T47D (cell line): ENCODE measurements around the gene DISP3.

ENCODE experiments used
- DNase-seq, 2 experiments: peaks; one replicate each; pipeline versions ENCODE4 v3.0.0 to v3.0.0-alpha.2; 2011 to 2012; ENCODE audit warnings: low read depth in 1 of 2, low spot score in 1 of 2
- JUND ChIP-seq: IDR thresholded peaks from 2 replicates; pipeline ENCODE4 v1.6.1; 2012; ENCODE audit warnings: low read depth
- in situ Hi-C: cut with HindIII; loops from 2 replicates; pipeline ENCODE4 v1.10.0; 2016; ENCODE audit warnings: low sequenced_read_pairs, low pct_unique_long_range_greater_than_20kb

DISP3 gene

DNA sequence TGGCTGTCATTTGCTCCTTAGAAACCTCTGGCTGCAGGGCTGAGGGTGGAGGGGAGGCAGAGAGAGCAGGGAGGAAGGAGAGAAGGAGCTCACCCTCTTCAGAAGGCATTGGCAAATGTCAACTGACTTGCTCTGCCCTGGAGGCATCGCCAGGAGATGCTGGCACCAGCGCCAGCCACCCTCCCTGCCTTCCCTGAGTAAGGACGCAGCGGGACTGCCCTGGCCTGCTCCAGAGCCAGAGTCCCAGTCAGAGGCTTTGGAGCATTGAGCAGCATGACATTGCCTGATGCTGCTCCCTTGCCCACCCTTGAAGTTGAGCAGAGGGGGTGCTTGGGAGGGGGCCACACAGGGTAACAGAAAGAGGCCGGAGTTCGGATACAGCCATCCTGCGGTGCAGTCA is 62.3 kb downstream of the DISP3 start:
- TF ChIP-seq JUND = no peak
- in situ Hi-C loops = no loop called here
- peak in 1 of 2 experiments; percentile 12 for DNase-seq

DNA sequence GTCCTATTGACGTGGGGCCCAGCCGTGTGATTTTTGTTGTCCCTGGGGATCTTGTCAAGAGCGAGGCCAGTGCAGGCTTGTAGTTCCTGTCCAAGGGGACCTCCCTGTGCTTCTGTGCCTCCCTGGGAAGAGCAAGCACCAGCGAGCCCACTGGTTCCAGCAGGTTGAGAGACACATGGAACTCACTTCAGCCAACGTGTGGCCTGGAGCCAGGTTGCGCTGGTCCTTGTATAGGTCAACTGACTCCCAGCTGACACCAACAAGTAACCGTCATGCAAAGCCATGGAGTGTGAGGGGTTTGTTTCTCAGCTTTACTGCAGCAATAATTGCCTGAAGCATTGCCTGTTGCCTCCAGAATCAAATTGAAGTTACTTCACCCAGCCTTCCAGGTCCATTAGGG is 63.0 kb downstream of the DISP3 start:
- no peak for DNase-seq

GRCh38 chr1:11543392-11543791 is 64.4 kb downstream of the DISP3 start:
- DNase-seq = no peak
- TF ChIP-seq JUND = no peak
- in situ Hi-C loops = no loop called here

More for the DNA sequence above, 63.0 kb downstream of the DISP3 start:
- TF ChIP-seq JUND = no peak
- in situ Hi-C loops = no loop called here

DNA sequence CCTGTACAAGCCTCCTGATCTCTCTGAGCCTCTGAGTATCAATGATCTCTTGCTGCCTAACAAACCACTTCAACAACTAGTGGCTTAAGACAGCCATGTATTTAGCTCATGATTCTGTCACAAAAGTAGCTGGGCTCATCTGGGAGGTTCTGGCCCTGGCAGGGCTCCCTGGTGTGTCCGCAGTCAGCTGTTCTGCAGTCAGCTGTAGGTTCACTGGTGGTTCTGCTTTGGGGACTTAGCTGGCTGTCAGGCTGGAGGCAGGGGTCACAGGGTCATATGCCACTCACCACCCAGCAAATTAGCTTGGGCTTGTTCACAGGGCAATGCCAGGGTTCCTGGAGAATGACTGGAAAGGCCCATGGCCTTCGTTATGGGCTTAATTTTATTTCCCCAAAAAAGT is 64.8 kb downstream of the DISP3 start:
- TF ChIP-seq JUND = no peak
- no peak for DNase-seq
- in situ Hi-C loops = no loop called here

DNA sequence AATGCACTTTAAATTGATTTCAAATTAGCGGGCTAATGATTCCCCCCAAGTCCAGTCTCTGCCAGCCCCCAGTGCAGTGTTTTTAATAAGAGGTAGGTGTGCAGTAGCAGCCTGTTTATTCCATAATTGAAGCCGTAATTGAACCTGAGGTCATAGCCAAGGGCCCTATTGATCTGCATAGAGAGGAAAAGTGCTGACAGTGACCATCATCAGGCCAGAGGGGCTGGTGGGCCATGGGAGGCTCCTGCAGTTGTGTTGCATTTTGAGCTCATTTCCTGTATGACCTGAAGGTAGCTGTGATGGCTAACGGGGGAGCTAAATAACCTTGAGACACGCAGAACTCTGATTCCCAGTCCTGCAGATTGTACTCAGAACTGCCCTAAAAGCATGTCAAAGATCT is 67.5 kb downstream of the DISP3 start:
- DNase-seq = no peak
- TF ChIP-seq JUND = no peak
- in situ Hi-C loops = no loop called here

DNA sequence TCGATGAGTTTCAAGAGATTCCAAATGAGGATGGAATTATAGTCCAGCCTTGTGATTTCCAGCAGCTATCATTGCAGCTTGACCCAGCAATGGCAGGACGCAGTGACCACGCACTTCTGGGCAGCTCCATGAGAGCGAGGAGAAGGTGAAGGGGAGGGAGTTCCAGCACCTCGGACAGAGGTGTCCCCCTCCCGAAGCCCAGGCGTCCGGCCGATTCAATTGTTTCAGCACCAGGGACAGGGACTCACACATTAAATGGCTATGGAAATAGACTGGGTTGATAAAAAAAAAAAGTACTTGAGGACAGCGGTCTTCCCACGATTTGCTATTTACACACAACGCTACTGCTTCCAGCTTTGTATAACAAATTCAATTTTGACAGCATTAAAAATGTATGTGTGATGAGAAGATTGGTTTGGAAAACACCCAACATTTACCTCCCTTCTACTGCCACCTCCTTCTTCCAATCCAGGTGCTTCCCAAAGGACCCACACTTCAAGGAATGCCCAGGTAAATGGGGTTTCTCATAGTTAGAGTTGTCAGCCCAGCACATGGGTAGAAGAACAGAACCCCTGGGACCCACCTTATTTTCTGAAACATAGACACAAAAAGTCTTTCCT is 71.8 kb downstream of the DISP3 start:
- peak; percentile 50 to 92 for DNase-seq
- in situ Hi-C loops = no loop called here
- TF ChIP-seq JUND = no peak

DNA sequence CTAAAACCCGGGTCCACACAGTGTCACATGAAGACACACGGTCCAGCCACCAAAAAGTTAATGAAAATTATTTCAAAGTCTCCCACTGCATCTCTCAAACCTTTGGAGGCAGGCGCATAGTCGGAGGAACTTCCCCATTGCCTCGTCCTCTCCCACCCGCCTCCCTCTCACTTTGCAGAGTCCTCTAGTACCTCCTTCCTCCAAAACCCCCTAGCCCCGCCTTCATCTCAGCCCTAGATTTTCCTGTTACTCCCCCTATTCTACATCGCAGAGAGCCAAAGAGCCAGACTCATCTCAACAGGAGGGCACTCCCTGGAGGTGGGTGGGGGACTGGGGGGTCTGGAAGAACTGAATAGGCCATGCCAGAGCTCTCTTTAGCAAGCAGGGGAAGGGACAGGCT is 79.3 kb downstream of the DISP3 start:
- in situ Hi-C loops = no loop called here
- no peak for TF ChIP-seq JUND
- no peak for DNase-seq

- no peak for TF ChIP-seq JUND
- no peak for DNase-seq
- in situ Hi-C loops = no loop called here
Observed at GRCh38 chr1:11558871-11559590, 80.1 kb downstream of the DISP3 start.

DNA sequence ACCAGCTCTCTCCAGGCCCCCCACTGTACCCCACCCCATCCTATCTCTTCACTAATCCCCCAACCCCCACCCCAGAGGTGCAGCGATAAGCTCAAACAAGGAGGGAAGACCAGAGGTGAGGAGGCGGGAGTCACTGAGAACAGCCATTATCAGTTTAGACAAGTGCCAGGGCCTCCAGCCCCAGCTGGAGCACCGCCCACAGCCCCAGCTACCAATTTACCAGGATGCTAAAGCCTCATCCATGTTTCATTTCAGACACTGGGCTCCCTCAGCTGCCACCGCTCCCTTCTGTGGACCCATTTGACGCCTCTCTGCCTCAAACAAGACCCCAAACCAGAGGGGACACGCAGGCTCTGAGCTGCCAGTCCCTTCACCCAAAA is 80.6 kb downstream of the DISP3 start:
- no peak for DNase-seq
- TF ChIP-seq JUND = no peak
- in situ Hi-C loops = no loop called here

DNA sequence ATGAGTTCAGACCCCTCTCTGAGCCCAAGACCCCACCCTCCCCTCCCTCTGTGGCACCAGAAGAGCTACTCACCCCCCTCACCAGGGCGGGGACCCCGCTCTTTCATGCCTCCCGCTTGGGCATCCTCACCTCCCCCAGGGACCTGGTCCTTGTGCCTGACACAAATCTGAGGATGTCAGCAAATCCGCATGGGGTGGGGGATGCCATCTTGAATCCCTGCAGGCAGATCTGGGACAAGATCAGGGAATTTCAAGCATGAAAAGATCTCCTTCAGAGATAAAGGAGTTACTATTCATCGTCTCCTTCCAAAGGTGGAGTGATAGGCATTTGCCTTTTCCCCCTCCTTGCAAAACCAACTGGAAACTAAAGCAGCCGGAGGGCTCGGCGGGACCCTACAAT is 81.1 kb downstream of the DISP3 start:
- no peak for DNase-seq
- in situ Hi-C loops = no loop called here
- no peak for TF ChIP-seq JUND

DNA sequence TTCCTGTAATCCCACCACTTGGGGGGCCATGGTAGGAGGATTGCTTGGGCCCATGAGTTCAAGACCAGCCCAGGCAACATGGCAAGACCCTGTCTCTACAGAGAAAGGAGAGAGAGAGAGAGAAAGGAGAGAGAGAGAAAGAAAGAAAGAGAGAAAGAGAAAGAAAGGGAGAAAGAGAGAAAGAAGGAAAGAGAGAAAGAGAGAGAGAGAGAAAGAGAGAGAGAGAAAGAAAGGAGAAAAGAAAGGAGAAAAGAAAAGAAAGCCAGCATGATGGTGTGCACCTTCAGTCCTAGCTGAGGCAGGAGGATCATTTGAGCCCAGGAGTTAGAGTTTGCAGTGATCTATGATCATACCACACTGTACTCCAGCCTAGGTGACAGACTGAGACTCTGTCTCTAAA is 82.8 kb downstream of the DISP3 start:
- in situ Hi-C loops = no loop called here
- TF ChIP-seq JUND = no peak
- DNase-seq = no peak

- no peak for TF ChIP-seq JUND
- DNase-seq = no peak
- in situ Hi-C loops = no loop called here
Observed at GRCh38 chr1:11562664-11563063, 83.7 kb downstream of the DISP3 start.

- in situ Hi-C loops = no loop called here
- TF ChIP-seq JUND = no peak
- DNase-seq = no peak
Observed at GRCh38 chr1:11563560-11564069, 84.7 kb downstream of the DISP3 start.
